GM23248 (cell line): ENCODE measurements around the gene PDGFD. TPM values are rescaled to one million over a fixed set of nuclear protein-coding genes. Genes with fewer than 3 reads are reported as not detected.

ENCODE experiments used
- DNase-seq: peaks from one replicate; pipeline ENCODE4 v3.0.0-alpha.2; 2015
- H2AFZ ChIP-seq: fragments of 200-600 bp; sonication (generic); 2 replicates; pipeline ENCODE4 v1.6.1; 2016; ENCODE audit warnings: antibody characterized with exemption
- H3F3A ChIP-seq: fragments of 200-600 bp; sonication (generic); 2 replicates; pipeline ENCODE4 v1.6.1; 2016; ENCODE audit warnings: mild to moderate bottlenecking, antibody characterized with exemption, mixed run types; ENCODE audit not compliant: insufficient read depth
- H3K27ac ChIP-seq: fragments of 200-600 bp; sonication (generic); 2 replicates; pipeline ENCODE4 v1.5.1; 2016; ENCODE audit warnings: mild to moderate bottlenecking
- H3K27me3 ChIP-seq: fragments of 200-600 bp; sonication (generic); replicated peaks from 2 replicates; pipeline ENCODE4 v1.6.1; 2016; ENCODE audit warnings: mild to moderate bottlenecking; ENCODE audit not compliant: insufficient read depth
- H3K36me3 ChIP-seq: fragments of 200-600 bp; sonication (generic); 2 replicates; pipeline ENCODE4 v1.6.1; 2016; ENCODE audit warnings: low read depth, mild to moderate bottlenecking
- H3K4me1 ChIP-seq: fragments of 200-600 bp; sonication (generic); 2 replicates; pipeline ENCODE4 v1.6.1; 2016; ENCODE audit warnings: mild to moderate bottlenecking; ENCODE audit not compliant: insufficient read depth
- H3K4me2 ChIP-seq: fragments of 200-600 bp; sonication (generic); one replicate; pipeline ENCODE4 v1.6.1; 2016; ENCODE audit warnings: mild to moderate bottlenecking; ENCODE audit not compliant: unreplicated experiment
- H3K4me3 ChIP-seq: fragments of 200-600 bp; sonication (generic); 2 replicates; pipeline ENCODE4 v1.5.1; 2016; ENCODE audit warnings: mild to moderate bottlenecking
- H3K79me2 ChIP-seq: fragments of 200-600 bp; sonication (generic); 2 replicates; pipeline ENCODE4 v1.6.1; 2016; ENCODE audit warnings: mild to moderate bottlenecking; ENCODE audit not compliant: insufficient read depth
- H3K9ac ChIP-seq: fragments of 200-600 bp; sonication (generic); 2 replicates; pipeline ENCODE4 v1.6.1; 2016; ENCODE audit warnings: mild to moderate bottlenecking
- H3K9me2 ChIP-seq: fragments of 200-600 bp; sonication (generic); 2 replicates; pipeline ENCODE4 v1.6.1; 2016; ENCODE audit warnings: mixed run types, mild to moderate bottlenecking, moderate library complexity; ENCODE audit not compliant: insufficient read depth
- H3K9me3 ChIP-seq: fragments of 200-600 bp; sonication (generic); one replicate; pipeline ENCODE4 v1.6.1; 2017; ENCODE audit warnings: low read depth
- H4K20me1 ChIP-seq: fragments of 200-600 bp; sonication (generic); 2 replicates; pipeline ENCODE4 v1.6.0; 2016; ENCODE audit not compliant: insufficient read depth
- EZH2 ChIP-seq: fragments of 200-600 bp; sonication (generic); IDR thresholded peaks from 2 replicates; pipeline ENCODE4 v1.6.1; 2018; ENCODE audit warnings: antibody characterized with exemption, mild to moderate bottlenecking; ENCODE audit not compliant: insufficient read depth, poor library complexity, severe bottlenecking
- EZH2phosphoT487 ChIP-seq: fragments of 200-600 bp; sonication (generic); IDR thresholded peaks from 2 replicates; pipeline ENCODE4 v1.6.1; 2018; ENCODE audit warnings: antibody characterized with exemption, moderate library complexity, mild to moderate bottlenecking, low read depth; ENCODE audit not compliant: insufficient read depth
- WGBS, 2 experiments: methylation state at CpG; one replicate each; pipeline ENCODE4 v1.1.6; 2015 to 2017; ENCODE audit warnings: low lambda C conversion rate in 2 of 2, low coverage in 1 of 2; ENCODE audit errors: missing lambda C conversion rate in 2 of 2; 5-methylcytosine and 5-hydroxymethylcytosine counted together
- in situ Hi-C: fragments of 300-500 bp; cut with MboI; formaldehyde crosslinking; loops from 2 replicates; pipeline ENCODE4 v1.15.0; 2020
- polyA plus RNA-seq: library from polyadenylated mRNA; unstranded; fragments of >200 nt; fragmentation: Nextera tagmentation; extraction: Ambion mirVana; gene quantifications from 2 replicates; pipeline ENCODE4 v1.2.1, GENCODE V29; 2016
- total RNA-seq: library from RNA; depleted of rRNA; stranded (reverse); fragments of >200 nt; shearing (Covaris generic); gene quantifications from 2 replicates; pipeline ENCODE4 v1.2.3, GENCODE V29; 2014

The PDGFD gene
- total and polyA plus RNA-seq, 2 experiments from 2014 or later = 0.81 to 1.3 TPM

DNA sequence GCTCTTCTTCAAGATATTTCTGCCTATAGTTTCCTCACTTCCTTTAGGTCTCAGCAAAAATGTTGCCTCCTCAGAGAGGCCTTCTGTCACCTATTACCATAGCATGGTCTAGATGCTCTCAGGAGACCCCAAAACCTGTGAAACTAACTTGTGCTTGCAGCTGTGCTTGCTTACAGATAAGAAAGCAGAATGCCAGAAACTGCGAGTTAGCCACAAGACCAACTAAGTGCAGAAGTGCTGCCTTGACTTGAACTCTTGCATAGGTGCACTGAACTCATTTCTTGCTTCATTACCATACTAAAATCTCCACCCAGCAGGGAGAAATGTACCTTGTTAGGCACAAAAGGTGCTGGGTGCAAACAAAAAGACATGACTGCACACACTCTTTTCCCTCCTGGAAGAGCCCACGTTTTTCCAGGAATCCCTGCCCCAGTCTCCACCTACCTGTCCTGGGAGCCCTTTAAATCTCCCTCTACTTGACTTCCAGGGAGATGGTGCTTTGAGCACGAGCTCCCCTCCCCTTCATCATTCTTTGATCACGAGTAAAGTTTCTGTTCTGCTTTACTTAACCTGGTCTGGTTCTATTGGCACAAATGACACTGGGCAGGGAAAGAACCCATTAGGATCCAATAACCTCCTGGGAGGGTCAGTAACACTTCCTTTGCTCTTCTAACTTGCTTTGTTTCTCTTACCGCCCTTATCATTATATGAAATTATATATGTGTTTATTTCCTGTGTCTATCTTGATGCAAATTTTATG lies 265.2 kb downstream of the PDGFD start:
- Histone ChIP-seq H3K9ac (no peak overlapping the region), H3F3A (peaks cover 11% of the 10 kb centered on the region; the same call in 1 of the 2 replicates), H3K27ac (no peak overlapping the region), H4K20me1 (no peaks in the 10 kb centered on the region), H3K9me3 (no peaks in the 10 kb centered on the region), H2AFZ (no peak overlapping the region), H3K9me2 (no peaks in the 10 kb centered on the region), H3K4me1 (peaks cover 11% of the 10 kb centered on the region), H3K27me3 (no peaks in the 10 kb centered on the region), H3K4me2 (no peak overlapping the region), H3K79me2 (no peaks in the 10 kb centered on the region), H3K4me3 (no peak overlapping the region), H3K36me3 (no peaks in the 10 kb centered on the region)
- in situ Hi-C loops = no loop called here
- WGBS, 2 experiments = 73 to 82% methylated on average over 5 of the region's 5 CpGs
- no peak for DNase-seq
- no peak for TF ChIP-seq EZH2phosphoT487
- TF ChIP-seq EZH2 = no peak

DNA sequence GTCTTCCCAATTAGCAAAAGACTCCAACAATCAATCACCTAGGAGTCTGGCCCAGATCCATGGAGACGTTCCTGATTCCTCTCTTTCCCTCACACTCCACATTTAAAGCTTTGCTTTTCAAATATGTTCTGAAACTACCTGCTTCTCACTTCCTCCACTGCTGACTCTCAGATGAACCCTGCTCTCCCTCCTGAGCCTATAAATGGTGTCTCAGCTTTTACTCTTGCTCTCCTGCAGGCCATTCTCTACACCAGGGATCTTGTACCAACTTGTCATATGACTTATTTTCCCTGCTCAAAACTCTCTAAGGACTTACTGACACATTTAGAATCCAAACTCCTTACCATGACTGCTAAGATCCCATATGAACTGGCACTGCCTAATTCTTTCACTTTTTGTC lies 265.9 kb downstream of the PDGFD start:
- TF ChIP-seq EZH2phosphoT487 (no peak), EZH2 (no peak)
- no peak overlapping the region for H3K9ac ChIP-seq
- H4K20me1 ChIP-seq = no peaks in the 10 kb centered on the region
- H3K36me3 ChIP-seq = no peaks in the 10 kb centered on the region
- no peak overlapping the region for H3K4me2 ChIP-seq
- peaks cover 18% of the 10 kb centered on the region for H3F3A ChIP-seq
- no peaks in the 10 kb centered on the region for H3K79me2 ChIP-seq
- WGBS, 2 experiments = 42 to 81% methylated on average over 1 of the region's 1 CpG
- H3K27ac ChIP-seq = no peak overlapping the region
- H3K9me2 ChIP-seq = no peaks in the 10 kb centered on the region
- no peaks in the 10 kb centered on the region for H3K9me3 ChIP-seq
- in situ Hi-C loops = no loop called here
- H3K4me3 ChIP-seq = no peak overlapping the region
- H2AFZ ChIP-seq = peak overlapping the region; percentile 64; the same call in 1 of the 2 replicates
- H3K4me1 ChIP-seq = peaks cover 18% of the 10 kb centered on the region
- H3K27me3 ChIP-seq = no peaks in the 10 kb centered on the region
- no peak for DNase-seq

DNA sequence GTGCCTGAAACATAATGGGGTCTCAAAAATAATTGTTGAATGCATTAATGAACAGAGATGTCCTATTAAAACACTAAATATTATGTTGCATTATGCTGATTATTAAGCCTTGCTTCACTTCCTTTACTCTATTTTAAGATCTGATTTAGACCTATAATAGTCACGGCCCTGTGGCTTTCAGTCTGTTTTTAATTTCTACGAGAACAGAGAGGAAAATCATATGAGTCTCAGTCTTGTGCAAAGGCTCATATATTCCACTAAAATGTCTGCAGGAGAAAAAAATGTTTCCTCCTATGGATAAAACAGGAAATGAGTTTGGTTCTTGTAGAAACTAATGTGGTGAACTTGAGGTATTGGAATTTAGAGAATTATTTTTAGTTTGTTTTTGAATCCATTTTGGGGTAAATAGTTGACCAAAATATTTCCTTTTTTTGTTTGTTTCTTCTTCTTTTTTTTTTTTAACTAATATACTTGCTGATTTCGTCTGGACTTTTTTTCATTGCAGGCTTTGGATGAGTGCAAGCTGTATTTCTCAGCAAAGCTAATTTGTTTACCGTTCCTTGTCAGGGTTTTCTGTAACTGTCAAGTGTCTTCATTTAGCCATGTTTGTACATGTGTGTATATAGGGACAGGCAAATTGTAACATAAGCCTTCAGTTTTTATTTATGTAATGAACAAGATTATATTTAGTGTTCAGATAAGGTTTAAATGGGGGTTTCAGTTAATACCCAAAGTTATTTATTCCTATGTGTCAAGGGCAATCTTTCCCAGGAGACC lies 266.6 kb downstream of the PDGFD start:
- TF ChIP-seq EZH2 (no peak), EZH2phosphoT487 (no peak)
- Histone ChIP-seq H3K4me2 (peak overlapping the region; percentile 17), H3K27ac (no peak overlapping the region), H3K9ac (no peak overlapping the region), H4K20me1 (no peaks in the 10 kb centered on the region), H3K4me1 (peaks cover 26% of the 10 kb centered on the region), H3K79me2 (no peaks in the 10 kb centered on the region), H3F3A (peaks cover 25% of the 10 kb centered on the region), H3K27me3 (no peaks in the 10 kb centered on the region), H3K36me3 (no peaks in the 10 kb centered on the region), H3K9me2 (no peaks in the 10 kb centered on the region), H3K9me3 (no peaks in the 10 kb centered on the region), H3K4me3 (0 out of 2 replicates have a peak overlapping the region, but pooled peaks have one; percentile 2), H2AFZ (peak overlapping the region; percentile 64)
- WGBS, 2 experiments = 4 to 5% methylated on average over 4 of the region's 4 CpGs
- DNase-seq = peak; percentile 43
- in situ Hi-C loops = no loop called here

DNA sequence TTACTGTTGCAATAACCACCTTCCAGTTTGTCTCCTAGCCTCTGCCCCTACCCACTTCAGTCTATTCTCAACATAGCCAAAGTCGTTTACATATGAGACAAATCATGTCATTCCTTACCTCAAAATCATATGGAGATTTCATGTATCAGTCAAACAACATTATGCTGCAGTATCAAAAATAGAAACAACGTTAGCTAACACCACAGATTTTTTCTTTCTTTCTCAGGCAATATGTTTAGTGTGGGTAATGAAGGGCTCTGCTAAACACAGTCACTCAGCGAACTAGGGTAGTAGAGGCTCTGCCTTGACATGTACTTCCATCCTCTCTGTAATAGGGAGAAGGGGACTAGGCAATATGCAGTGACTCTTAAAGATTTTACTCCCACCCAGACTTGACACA lies 268.8 kb downstream of the PDGFD start:
- H4K20me1 ChIP-seq = no peaks in the 10 kb centered on the region
- in situ Hi-C loops = no loop called here

More for the DNA sequence above, 268.8 kb downstream of the PDGFD start:
- Histone ChIP-seq H3K9ac (no peak overlapping the region), H3K79me2 (no peaks in the 10 kb centered on the region), H2AFZ (no peak overlapping the region), H3K4me2 (no peak overlapping the region), H3F3A (peaks cover 36% of the 10 kb centered on the region), H3K4me3 (no peak overlapping the region), H3K9me2 (no peaks in the 10 kb centered on the region), H3K4me1 (peaks cover 29% of the 10 kb centered on the region), H3K9me3 (no peaks in the 10 kb centered on the region), H3K36me3 (no peaks in the 10 kb centered on the region), H3K27ac (no peak overlapping the region), H3K27me3 (no peaks in the 10 kb centered on the region)
- DNase-seq = no peak
- TF ChIP-seq EZH2phosphoT487 = no peak
- TF ChIP-seq EZH2 = no peak
- WGBS, 2 experiments = 64 to 68% methylated on average over 3 of the region's 3 CpGs
